ENCODE results near the gene NRCAM.

GRCh38 chr7:108404509-108405420 is 51.5 kb downstream of the NRCAM start:
- TF ChIP-seq SCRT1 (tag by site-specific recombination; IDR thresholded peaks at IDR 0.05; ENCODE audit: borderline replicate concordance) (no peak), ZNF366 (tag by site-specific recombination; conservative IDR thresholded peaks at IDR 0.05) (no peak), ZNF157 (tag by site-specific recombination; IDR thresholded peaks at IDR 0.05) (no peak), CTCF (tag by site-specific recombination; IDR thresholded peaks at IDR 0.05) (no peak), REST (tag by site-specific recombination; IDR thresholded peaks at IDR 0.05) (no peak), ZNF174 (tag by site-specific recombination; IDR thresholded peaks at IDR 0.05) (no peak), ZNF37A (tag by site-specific recombination; IDR thresholded peaks at IDR 0.05) (no peak), PRDM2 (tag by site-specific recombination; IDR thresholded peaks at IDR 0.05; ENCODE audit: borderline replicate concordance) (no peak), ZNF513 (tag by site-specific recombination; IDR thresholded peaks at IDR 0.05) (no peak), ZBTB1 (tag by site-specific recombination; IDR thresholded peaks at IDR 0.05) (no peak)
